ENCODE data around the gene STX12.
"Not testable (repeated sequence)": the region's sequence is repeated elsewhere in the genome, so short reads cannot be mapped to it uniquely, and the experiment has no call there.

Gene STX12

DNA sequence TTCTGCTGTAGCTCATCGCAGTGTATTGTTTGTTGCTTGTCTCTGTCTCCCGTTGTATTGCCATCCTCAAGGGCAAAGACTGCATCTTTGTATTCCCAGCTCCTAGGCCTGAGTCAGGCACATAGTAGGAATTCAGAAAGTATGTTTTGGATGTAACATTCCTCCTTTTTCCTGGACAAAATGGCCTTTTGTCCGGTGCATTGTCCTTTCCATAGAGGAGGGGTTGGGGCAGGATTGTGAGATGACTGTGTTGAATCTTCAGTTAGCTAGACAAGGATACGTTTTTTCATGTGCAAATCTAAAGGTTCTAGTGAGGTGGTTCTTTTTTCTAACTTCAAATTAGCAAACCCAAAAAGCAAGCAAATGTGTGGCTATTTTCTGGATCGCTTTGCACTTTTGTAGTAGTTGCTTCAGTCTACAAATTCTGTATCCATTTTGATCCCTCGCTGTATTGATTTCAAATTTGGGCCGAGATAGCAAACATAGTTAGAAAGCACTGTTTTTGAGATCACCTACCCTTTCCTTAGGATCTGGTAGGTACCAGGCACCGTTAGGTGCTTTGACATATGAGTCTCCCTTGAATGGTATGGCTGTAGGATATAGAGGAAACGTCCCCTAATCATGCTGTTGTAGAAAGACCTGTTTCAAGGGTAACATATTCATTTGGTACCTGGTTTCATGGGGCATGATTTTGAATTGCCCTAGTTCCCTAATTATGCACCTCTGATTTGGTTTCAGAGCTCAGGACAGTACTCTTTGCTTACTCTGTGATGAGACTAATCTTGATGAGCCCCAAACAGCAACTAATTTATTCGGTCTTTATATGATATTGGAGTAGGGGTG lies 58.8 kb downstream of the STX12 start:
- DNase-seq = no peak

DNA sequence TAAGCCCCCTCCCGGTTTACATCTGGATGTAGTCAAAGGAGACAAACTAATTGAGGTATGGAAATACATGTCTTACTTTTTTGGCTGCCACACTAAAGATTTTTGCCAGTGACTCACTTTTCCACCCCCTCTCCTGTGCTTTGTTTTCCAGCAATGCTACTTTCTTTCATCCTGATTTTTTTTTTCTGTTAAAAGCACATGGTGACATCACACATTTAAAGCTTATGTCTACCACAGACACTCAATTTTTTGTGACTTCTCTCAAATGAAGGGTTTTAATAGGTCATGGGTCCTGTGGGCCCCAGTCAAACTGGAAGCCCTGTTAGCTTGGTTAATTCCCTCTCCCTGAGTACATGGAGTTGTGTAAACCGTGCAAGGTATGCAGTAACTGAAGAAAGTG lies 59.7 kb downstream of the STX12 start:
- DNase-seq = no peak

GRCh38 chr1:27833470-27833869 lies 60.5 kb downstream of the STX12 start:
- no peak for DNase-seq

GRCh38 chr1:27835046-27835445 lies 62.0 kb downstream of the STX12 start:
- DNase-seq = no peak

GRCh38 chr1:27835501-27835900 lies 62.5 kb downstream of the STX12 start:
- no peak for DNase-seq

DNA sequence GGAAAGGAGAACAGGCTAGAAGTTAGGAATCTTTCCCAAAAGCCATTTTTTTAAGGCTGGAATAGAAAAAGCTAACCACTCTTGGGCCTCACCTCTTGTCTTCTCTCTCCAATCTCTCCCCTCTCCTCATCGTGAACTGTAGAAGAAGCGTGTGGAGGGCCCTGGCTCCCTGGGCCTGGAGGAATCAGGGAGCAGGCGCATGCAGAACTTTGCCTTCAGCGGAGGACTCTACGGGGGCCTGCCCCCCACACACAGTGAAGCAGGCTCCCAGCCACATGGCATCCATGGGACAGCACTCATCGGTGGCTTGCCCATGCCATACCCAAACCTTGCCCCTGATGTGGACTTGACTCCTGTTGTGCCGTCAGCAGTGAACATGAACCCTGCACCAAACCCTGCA lies 76.9 kb downstream of the STX12 start:
- DNase-seq = no peak

DNA sequence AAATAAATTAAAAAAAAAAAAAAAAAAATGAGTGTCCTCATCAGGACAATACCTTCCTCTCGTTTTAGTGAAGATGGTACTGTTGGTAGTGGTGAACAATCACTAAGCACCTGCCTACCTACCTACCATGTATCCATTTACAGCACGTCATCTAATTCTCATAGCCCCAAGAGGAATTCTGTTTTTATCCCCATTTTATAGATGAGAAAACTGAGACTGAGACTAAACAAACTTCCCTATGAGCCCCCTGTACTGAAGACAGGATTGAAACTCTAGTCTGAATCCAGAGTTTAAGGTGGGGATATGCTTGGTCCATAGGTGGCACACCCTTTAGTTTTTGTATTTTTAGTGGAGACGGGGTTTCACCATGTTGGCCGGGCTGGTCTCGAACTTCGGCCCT lies 82.1 kb downstream of the STX12 start:
- no peak for DNase-seq

DNA sequence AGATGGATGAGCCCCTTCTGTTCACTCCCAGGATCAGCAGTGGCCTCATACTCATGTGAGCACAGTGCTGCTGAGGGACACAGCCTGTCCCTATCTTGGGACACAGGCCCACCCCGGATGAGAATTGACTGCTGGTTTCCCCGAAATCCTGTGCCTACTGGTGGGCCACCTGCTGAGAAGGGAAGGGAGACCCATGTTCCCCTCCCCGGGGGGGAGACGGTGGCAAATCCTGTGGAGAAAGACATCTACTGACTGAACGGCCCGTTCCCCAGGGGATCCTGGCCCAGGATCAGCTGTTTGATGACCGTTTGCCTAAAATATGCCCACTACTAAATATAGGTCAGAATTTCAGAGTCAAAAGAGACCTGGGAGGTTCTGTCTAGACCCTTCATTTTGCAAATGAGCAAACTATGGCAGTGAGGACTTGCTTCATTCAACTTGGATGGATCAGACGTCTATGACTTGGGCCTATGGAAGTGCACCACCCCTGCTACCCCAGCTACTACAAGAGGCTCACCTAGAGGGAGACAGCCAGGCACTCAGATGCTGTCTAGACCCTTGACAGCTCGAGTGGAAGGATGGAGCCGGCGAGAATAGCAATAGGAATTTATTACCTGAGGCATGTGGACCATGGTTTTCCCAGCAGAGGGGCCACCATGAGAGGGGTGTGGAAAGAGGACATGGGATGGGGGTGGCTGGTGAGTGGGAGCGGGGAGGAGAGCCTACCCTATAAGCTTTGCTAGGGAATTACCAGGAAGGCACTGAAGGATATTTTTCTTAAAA lies 83.7 kb downstream of the STX12 start:
- no peak for DNase-seq

- not testable (repeated sequence) for DNase-seq
Observed at GRCh38 chr1:27857552-27857951, 84.5 kb downstream of the STX12 start.

DNA sequence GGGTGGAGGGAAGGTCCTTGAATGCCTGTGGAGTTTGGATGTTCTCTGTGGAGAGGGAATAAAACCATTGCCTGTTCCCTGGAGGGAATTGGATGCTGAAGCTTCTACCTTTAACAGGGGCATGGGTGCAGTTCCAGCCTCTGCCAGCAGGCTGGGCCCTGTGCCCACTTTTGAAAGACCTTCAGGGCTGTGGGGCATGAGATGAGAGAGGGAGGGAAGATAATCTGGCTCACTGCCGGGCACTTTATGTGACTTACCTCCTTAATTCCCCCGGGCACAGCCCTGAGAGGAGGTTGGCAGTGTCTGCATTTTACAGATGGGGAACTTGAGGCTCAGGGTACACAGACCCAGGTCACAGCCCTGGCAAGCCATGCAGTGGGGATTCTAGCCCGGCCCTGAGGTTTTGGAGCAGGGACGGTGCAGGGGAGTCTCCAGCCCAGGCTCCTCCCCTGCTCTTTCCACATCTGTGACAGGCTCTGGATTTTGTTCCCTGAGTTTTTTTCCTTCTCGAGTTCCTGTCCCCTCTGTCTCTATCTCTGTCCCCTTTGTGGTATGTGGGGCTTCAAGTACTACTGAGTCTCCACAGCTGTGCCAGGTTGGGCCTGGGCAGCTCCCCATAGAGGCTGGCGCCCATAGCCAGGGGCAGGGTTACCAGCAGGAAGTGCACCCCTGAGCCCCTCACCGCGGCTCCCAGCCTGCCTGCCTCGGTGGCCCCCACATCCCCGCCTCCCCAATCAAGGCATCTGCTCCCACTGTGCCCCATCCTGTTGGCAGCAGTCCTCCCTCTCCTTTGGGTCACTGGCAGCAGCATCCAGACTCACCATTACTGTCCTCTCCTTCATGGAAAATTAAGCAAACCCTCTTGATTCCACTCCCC lies 85.3 kb downstream of the STX12 start:
- DNase-seq = peak; percentile 89 to 91 (median 91)

- DNase-seq = peak in 1 of 3 donors; percentile 49
Observed at GRCh38 chr1:27858949-27859576, 86.0 kb downstream of the STX12 start.

DNA sequence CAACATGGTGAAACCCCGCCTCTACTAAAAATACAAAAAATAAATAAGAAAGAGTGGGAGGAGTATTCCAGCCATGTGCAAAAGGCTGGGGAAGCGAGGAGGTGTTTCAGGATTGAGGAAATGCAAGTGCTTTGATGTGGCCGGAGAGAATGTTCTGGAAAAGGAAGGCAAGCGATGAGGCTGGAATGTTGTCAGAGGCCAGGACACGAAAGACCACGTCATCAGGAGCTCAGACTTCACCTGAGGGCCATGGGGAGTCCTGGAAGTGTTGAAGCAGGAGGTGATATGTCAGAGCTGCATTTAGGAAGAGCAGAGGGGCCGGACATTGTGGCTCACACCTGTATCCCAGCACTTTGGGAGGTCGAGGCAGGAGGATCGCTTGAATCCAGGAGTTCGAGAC lies 88.4 kb downstream of the STX12 start:
- no peak for DNase-seq

- no peak for DNase-seq
Observed at GRCh38 chr1:27862004-27862403, 89.0 kb downstream of the STX12 start.

DNA sequence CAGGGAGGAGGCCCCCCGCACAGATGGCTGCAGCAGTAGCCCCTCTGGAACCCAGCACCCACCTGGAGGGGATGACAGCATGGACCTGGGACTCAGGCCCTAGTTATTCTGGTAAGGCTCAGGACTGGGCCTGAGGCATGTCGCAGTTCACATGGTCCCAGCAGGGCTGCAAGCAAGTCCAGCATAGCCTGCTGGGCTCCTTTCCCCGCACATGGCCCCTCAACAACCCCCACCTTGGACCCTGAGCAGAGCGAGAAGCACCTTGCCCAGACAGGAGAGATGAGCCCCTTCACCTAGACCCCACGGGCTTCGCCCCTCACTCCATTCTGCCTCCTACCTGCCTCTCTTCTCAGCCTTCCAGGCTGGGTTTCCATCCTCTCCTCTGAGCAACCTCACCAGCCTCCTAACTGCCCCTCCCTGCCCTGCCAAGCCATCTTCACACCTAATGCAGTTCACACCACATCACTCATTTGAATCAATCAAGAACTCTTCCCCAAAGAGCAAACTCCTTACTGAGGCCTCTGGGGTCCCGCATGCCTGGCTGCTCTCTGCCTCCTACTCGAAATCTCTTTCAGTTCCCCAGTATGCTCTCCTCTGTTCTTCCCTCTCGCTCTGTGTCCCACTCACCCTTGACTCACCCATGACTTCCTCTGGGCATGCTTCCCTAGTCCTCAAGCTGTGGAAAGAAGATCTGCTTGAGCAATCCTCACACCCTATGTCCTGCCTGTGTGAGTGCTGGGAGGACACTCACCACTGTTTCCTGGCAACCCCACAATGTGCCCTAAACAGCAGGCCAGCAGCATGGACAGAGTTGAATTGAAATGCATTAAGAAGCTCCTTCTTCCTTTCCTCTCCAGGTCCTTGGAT lies 89.9 kb downstream of the STX12 start:
- peak; percentile 95 to 99 (median 97) for DNase-seq

DNA sequence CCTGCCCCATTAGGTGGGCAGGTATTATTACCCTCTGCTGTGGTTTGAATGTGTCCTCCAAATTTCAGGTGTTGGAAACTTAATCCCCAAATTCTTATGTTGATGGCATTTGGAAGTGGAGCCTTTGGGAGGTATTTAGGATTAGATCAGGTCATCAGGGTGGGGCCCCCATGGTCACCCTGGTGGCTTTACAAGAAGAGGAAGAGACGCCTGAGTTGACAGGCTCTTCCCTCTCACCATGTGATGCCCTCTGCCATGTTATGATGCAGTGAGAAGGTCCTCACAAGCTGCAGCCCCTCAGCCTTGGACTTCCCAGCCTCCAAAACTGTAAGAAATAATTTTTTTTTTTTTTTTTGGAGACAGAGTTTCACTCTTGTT lies 90.5 kb downstream of the STX12 start:
- DNase-seq = peak; percentile 55 to 76 (median 73)

DNA sequence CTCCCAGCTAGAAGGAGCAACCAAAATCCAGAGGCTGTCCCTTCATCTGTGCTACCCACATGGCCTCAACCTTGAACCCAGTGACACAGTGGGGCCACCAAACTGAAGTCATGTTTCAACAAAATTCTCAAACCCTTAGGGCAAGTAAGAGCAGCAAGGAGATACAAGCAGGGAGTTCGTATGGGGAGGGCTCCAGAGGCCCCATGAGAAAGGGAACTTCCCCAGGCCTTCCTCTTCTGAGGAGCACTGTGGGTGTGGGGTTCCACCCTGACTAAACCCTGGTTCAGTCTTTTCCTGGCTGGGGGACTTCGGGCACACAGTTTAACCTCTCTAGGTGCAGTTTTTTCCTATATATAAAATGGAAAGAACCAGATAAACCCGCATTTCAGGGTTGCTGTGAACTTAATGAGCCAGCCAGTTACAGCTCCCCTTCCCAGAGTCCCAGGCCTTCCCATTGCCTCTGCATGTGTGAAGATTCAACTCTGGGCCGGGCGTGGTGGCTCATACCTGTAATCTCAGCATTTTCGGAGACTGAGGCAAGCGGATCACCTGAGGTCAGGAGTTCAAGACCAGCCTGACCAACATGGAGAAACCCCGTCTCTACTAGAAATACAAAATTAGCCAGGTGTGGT lies 91.4 kb downstream of the STX12 start:
- DNase-seq = peak; percentile 92 to 95 (median 94)

DNA sequence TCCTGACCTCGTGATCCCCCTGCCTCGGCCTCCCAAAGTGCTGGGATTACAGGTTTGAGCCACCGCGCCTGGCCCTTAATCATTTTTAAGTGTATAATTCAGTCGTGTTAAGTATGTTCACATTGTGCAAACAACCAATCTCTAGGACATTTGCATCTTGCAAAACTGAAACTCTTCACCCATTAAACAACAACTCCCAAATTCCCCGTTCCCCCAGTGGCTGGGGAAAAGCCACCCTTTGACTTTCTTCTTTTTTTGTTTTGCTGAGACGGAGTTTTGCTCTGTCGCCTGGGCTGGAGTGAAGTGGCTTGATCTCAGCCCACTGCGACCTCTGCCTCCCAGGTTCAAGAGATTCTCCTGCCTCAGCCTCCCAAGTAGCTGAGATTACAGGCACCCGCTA lies 92.8 kb downstream of the STX12 start:
- peak; percentile 85 to 88 (median 86) for DNase-seq

GRCh38 chr1:27868556-27868931 lies 95.5 kb downstream of the STX12 start:
- no peak for DNase-seq

DNA sequence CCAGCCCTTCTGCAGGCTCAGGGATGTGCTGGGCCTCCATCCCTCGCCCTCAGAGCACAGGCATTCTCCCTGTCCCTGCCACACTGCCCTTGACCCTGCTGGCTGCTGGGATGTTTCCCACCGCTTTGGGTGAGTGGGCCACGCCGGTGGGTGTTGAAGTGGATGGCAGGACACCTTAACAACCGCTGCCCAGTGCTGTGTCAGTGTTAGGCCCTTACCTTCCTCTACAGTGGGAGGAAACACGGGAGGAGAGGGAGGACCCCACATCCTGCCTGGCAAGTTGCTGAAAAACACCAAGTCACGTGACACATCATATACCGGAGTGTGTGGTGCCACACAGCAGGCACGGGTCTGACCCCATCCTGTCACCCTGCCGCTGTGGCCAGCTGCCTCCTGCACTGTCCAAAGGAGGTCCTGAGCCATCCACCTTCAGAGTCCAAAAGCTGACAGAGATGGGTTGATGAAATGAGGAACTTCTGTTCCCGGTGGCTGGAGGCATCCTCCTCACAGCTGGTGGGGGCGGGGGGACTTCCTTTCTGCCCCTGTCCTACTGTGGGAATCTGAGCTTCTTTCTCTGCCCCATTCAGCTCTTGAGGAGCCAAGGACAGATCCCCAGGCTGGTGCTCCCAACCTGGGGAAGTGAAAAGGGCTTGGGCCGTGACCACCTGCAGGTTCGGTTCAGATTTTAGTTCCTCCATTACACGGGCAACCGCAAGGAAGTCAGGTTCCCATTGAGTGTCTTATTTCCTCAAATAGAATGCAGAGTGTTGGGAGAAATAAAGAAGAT lies 96.1 kb downstream of the STX12 start:
- peak; percentile 70 to 81 (median 71) for DNase-seq

GRCh38 chr1:27869719-27870085 lies 96.7 kb downstream of the STX12 start:
- DNase-seq = no peak

Data from suppressor macrophage treated with lipopolysaccharide for 1 hour (primary cell).